ENCODE measurements around the gene PPP6R2.

The PPP6R2 gene

DNA sequence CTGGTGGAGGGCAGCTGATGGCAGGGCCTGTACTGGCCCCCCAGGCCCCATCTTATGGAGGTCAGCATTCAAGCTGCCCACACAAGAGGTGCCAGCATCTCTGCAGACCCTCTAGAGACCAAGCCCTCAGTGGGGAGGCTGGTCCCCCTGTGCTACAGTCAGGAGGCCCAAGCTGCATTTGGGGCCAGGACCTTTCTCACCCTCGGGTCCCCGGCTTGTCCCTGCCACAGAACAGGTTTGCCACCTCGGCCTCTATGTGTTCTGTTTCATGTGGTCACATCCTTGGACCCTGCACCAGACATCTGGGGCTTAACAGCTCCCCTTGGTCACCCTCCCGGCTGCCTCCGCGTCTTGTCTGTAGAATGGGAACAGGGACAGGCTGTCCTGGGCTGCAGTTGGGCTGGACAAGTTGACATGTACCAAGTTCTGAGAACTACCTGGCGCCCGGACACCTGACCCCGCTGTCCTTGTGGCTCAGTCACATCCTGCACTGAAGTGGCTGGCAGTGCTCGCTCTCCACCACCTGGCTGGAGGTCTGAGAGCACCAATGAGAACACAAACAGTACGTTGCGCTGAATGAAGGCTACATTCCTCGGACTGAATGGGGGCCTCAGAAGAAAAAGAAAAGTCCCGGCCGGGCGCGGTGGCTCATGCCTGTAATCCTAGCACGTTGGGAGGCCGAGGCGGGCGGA lies 33.0 kb upstream of the PPP6R2 start:
- DNase-seq (no peak), ATAC-seq (replicated peaks) (no peak)
- Mint-ChIP-seq H3K9me3 (no peaks in the 10 kb centered on the region), H3K4me3 (no peak overlapping the region), H3K36me3 (ENCODE audit: insufficient read depth) (peaks cover 3% of the 10 kb centered on the region), H3K4me1 (ENCODE audit: low read depth in 2 of 2) (peaks cover 13 to 18% of the 10 kb centered on the region in 2 donors), H3K27me3 (peaks cover 9 to 13% of the 10 kb centered on the region in 2 donors), H3K27ac (no peak overlapping the region)

DNA sequence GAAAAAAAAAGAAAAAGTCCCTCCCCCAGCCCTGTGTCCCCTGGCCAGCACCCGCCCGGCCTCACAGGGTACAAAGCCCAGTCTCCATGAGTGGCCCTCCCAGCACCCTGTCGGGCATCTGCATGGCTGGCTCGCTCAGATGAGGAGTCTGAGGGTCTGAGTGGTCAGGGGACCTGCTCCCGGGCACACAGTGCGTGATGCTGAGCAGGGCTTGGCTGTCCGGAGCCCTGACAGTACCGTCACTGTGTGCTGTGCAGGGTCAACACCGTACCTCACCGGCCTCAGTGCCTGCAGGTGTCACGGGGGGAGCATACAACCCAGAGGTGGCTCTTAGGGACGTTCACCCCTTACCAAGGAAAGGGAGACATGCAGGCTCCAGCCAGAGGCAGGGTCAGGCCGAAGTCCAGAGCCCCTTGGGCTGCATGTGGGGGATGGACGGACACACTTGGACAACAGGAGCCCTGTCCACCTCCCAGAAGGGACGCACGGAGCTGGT lies 32.1 kb upstream of the PPP6R2 start:
- ATAC-seq (replicated peaks) (no peak), DNase-seq (no peak)
- H3K27ac Mint-ChIP-seq: no peak overlapping the region
- peaks cover 17 to 20% of the 10 kb centered on the region in 2 donors for H3K4me1 Mint-ChIP-seq (ENCODE audit: low read depth in 2 of 2)
- H3K27me3 Mint-ChIP-seq: peaks cover 3 to 5% of the 10 kb centered on the region in 2 donors
- H3K36me3 Mint-ChIP-seq (ENCODE audit: insufficient read depth): peaks cover 3% of the 10 kb centered on the region
- no peaks in the 10 kb centered on the region for H3K9me3 Mint-ChIP-seq
- no peak overlapping the region for H3K4me3 Mint-ChIP-seq

DNA sequence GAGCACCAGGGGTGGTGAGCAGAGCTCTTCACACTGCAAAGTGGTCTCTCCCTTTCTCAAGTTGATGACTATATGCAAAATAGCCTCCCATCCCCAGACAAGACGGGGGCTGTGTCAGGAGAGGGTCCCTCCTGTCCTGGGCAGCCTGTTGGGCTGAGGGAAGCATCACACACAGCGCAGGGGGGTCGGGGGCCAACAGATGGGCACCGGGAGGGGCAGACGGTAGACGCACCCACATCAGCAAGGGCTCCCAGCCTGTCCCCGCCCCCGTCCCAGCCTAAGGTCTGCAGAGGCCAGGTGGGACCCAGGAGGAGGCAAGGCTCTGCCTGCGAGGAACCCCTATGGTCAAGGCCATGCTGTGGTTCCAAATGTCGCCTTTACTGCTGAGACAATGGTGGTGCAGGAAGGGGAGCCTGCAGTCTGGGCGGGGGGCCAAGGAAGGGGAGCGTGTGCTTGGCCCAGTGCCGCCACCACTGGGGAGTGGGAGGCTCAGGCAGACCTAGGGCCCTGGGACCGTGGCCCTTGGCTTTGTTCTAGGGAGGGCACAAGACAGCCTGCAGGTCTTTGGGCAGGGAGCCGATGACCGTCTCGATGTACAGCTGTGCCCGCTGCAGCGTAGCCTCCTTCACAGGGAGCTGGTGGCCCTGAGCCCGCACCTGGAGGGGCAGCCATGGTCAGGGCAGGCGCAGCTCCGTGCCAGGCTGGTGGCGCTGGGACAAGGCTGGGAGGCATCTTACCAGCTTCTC lies 31.3 kb upstream of the PPP6R2 start:
- H3K4me1 Mint-ChIP-seq (ENCODE audit: low read depth in 2 of 2): peaks cover 17% of the 10 kb centered on the region in 2 donors
- H3K36me3 Mint-ChIP-seq (ENCODE audit: insufficient read depth): peaks cover 3% of the 10 kb centered on the region
- DNase-seq: no peak
- H3K9me3 Mint-ChIP-seq: no peaks in the 10 kb centered on the region
- no peak overlapping the region for H3K27ac Mint-ChIP-seq
- no peak overlapping the region for H3K4me3 Mint-ChIP-seq
- H3K27me3 Mint-ChIP-seq: no peaks in the 10 kb centered on the region
- no peak for ATAC-seq (replicated peaks)

DNA sequence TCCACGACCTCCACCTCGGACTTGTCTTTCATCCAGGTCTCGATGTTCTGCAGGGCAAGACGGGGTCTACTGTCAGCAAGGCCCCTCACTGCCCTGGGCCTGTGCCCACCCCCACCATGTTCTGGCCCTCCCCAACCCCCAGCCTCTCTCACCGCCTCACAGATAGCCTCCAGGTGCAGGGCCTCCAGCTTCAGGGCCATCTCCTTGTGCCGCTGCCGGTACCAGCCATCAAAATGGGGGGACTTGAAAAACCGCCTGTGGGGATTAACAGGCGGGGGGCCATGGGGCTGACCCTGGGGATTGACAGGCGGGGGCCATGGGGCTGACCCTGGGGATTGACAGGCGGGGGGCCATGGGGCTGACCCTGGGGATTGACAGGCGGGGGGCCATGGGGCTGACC lies 30.8 kb upstream of the PPP6R2 start:
- no peak for DNase-seq
- ATAC-seq (replicated peaks): no peak
- Mint-ChIP-seq H3K27me3 (no peaks in the 10 kb centered on the region), H3K36me3 (ENCODE audit: insufficient read depth) (peaks cover 3% of the 10 kb centered on the region), H3K27ac (no peak overlapping the region), H3K9me3 (no peaks in the 10 kb centered on the region), H3K4me1 (ENCODE audit: low read depth in 2 of 2) (peaks cover 17% of the 10 kb centered on the region in 2 donors), H3K4me3 (no peak overlapping the region)

DNA sequence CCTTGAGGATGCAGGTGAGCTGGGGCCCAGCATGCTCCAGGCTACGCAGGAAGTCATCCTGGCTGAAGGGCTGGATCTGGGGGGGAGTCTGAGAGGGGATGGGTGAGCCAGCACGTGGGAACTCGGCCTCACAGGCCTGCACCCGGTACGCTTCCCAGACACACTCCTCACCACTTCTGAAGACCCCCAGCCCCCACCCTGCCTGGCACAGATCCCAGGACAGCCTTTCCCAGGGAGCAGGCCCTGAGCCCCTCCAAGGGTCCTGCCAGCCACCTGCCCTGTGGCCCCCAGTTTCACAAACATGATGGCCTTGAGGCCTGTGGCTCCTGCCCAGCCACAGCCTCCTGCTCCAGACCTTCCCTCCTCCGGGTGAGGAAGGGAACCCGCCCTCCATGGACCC lies 30.1 kb upstream of the PPP6R2 start:
- DNase-seq (no peak), ATAC-seq (replicated peaks) (no peak)
- Mint-ChIP-seq H3K27me3 (no peaks in the 10 kb centered on the region), H3K4me3 (no peak overlapping the region), H3K4me1 (ENCODE audit: low read depth in 2 of 2) (peaks cover 17% of the 10 kb centered on the region in 2 donors), H3K36me3 (ENCODE audit: insufficient read depth) (peaks cover 3% of the 10 kb centered on the region), H3K27ac (no peak overlapping the region), H3K9me3 (no peaks in the 10 kb centered on the region)

DNA sequence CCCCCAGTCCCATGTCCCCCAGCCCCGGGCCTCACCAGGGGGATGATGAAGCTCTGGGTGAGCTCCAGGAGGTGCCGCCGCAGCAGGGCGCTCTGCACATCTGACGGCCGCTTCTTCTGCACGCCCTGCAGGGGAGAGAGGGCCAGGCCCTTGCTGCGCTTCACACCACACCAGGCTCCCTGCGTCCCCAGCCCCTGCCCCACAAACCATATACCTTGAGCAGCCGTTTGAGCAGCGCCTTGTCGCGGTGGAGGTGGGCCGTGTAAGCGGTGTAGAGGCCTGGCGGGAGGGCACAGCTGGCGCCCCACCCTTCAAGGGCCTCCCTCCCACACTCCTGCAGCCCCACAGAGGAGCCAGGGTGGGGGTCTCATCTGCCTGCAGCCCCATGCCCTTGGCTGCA lies 29.5 kb upstream of the PPP6R2 start:
- Mint-ChIP-seq H3K36me3 (ENCODE audit: insufficient read depth) (peaks cover 3% of the 10 kb centered on the region), H3K27me3 (no peaks in the 10 kb centered on the region), H3K27ac (peak overlapping the region; percentile 62 to 91), H3K4me3 (peak overlapping the region; percentile 73 to 85), H3K9me3 (no peaks in the 10 kb centered on the region), H3K4me1 (ENCODE audit: low read depth in 2 of 2) (peaks cover 17% of the 10 kb centered on the region in 2 donors)
- DNase-seq (no peak), ATAC-seq (replicated peaks) (no peak)

DNA sequence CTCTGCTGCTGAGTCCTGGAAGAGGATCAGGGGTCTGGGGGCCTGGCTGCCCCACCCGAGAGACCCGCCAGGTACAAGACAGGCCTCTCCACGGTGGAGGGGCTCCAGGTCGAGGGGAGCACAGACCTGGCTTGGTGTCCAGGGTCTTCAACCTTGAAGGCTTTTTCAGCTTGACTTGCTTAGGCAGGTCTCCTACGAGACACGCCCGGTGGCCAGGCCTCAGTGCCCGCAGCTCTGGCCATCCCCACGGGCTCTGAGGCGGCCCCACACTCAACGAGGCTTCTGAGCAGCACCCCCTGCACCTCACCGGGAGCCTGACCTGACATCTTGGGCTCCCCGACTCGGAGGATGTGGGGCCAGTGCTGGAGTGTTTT lies 29.1 kb upstream of the PPP6R2 start:
- Mint-ChIP-seq H3K36me3 (ENCODE audit: insufficient read depth) (no peaks in the 10 kb centered on the region), H3K27ac (peak overlapping the region; percentile 62 to 91), H3K27me3 (no peaks in the 10 kb centered on the region), H3K4me3 (peak overlapping the region; percentile 73 to 85), H3K9me3 (no peaks in the 10 kb centered on the region), H3K4me1 (ENCODE audit: low read depth in 2 of 2) (peaks cover 17% of the 10 kb centered on the region in 2 donors)
- ATAC-seq (replicated peaks) (no peak), DNase-seq (no peak)

DNA sequence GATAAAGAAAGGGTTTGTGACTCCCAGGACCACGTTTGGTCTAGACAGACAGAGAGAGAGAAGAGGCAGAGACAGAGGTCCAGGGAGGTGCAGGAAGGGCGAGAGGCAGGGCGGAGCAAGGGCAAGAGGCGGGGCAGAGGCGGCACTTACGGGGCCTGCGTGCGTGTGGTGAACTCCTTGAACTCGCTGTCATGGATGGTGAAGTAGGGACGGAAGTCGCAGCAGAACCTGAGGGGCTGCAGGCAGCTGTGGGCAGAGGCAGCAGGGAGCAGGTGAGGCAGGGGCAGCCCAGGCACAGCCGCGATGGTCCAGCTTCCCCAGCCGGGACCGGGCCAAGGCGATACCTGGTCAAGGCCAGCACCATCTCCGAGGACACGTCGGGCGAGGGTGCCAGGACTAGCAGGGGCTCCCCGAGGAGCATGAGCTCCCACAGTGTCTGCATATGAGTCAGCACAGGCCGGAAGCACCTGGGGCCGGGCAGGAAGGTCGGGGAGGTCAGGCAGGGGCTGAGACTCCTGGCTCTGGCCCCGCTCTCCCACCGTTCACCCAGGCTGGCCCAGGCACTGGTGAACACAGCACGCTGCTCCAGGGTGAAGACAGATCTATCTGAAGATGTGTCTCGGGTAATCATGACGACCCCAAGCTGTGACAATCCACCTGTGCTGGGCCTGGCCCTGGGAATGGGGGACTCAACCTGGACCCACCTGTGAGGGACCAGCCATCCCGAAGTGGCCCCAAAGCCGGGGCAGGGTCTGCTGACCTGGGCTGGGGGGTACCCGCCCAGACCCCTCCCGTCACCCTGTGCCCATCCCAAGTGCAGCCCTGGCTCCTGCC lies 28.5 kb upstream of the PPP6R2 start:
- H3K27ac Mint-ChIP-seq: peak overlapping the region; percentile 62 to 91
- no peaks in the 10 kb centered on the region for H3K9me3 Mint-ChIP-seq
- H3K27me3 Mint-ChIP-seq: no peaks in the 10 kb centered on the region
- peak overlapping the region; percentile 73 to 85 for H3K4me3 Mint-ChIP-seq
- H3K36me3 Mint-ChIP-seq (ENCODE audit: insufficient read depth): no peaks in the 10 kb centered on the region
- ATAC-seq (replicated peaks) (peak; percentile 93), DNase-seq (peak; percentile 59 to 63 (median 63))
- H3K4me1 Mint-ChIP-seq (ENCODE audit: low read depth in 2 of 2): peaks cover 17% of the 10 kb centered on the region in 2 donors

DNA sequence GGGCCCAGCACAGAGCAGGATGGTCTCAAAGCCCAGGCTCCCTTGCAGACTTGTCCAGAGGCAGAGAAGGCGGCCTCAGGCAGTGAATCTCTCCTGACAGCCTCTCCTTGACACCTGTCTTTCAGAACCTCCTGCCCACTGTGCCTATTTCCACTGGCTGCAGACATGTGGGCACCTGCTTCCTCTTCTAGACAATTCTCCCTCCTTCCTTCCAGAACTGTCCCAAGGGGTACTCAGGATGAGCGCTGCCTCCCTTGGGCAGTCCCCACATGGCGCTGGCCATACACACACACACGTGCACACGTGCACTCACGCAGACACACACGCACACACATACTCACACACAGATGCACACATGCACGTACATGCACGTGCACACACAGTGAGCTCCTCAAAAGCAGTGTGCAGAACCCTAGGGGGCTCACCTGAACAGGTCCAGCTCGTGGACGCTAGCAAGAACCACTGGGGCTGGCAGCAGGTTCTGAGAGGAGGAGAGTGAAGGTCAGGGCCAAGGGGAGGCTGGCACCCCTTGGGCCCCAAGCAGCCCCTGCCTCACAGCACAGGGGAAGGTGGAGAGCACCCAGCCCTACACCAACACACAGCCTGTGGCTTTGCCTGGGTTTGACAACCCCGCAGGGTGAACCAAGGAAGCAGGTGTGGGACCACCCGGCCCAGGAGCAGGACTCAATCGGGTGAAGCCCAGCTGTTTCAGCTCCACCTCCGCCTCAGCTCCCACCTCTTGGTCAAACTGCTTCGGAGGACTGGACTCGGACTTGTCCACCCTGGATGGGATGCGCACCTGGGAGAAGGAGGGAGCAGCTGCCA lies 27.6 kb upstream of the PPP6R2 start:
- peak overlapping the region; percentile 26 to 73 for H3K4me3 Mint-ChIP-seq

DNA sequence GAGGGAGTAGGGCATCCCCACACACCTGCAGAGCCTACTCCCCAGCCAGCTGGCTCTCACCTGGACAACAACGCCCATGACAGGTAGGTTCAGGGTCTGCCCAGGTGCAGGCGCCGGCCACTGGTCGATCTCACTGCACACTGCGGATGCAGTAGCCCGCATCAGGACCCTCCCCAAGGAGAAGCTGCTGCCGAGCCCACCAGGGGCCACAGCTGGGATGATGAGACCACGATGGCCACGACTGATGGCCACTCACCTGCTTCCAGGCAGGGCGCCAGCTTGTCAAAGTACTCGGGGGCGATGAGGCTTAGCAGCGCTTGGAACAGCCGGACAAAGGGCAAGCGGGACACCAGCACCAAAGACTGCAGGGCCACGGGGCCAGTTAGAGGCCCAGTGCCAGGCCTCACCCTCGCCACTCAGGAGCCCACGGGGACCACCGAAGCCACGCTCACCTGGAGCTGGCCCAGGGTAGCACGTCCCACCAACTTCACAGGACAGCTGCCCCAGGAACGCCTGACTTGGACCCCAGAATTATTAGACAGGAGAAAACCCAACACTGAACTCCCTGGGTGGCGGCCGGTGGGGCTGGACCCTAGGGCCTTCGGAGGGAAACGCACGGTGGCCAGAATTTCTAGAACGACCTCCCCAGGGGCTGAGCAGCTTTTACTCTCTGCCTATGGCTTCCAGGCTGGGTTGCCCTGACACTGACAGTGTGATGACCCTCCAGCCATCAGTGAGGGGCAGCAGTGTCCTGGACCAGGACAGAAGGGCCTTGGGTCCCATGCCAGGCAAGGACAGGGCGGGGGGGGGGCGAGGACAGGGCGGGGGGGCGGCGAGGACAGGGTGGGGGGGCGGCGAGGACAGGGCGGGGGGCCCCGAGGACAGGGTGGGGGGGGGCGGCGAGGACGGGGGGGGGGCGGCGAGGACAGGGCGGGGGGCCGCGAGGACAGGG lies 26.7 kb upstream of the PPP6R2 start:
- H3K27ac Mint-ChIP-seq: no peak overlapping the region
- DNase-seq (no peak), ATAC-seq (replicated peaks) (no peak)
- no peaks in the 10 kb centered on the region for H3K27me3 Mint-ChIP-seq
- H3K36me3 Mint-ChIP-seq (ENCODE audit: insufficient read depth): no peaks in the 10 kb centered on the region
- no peak overlapping the region for H3K4me3 Mint-ChIP-seq
- H3K4me1 Mint-ChIP-seq (ENCODE audit: low read depth in 2 of 2): peaks cover 17% of the 10 kb centered on the region in 2 donors
- no peaks in the 10 kb centered on the region for H3K9me3 Mint-ChIP-seq

More for the DNA sequence above, 27.6 kb upstream of the PPP6R2 start:
- Mint-ChIP-seq H3K36me3 (ENCODE audit: insufficient read depth) (no peaks in the 10 kb centered on the region), H3K4me1 (ENCODE audit: low read depth in 2 of 2) (peaks cover 17% of the 10 kb centered on the region in 2 donors), H3K27ac (peak overlapping the region in 1 of 2 donors; percentile 62), H3K27me3 (no peaks in the 10 kb centered on the region), H3K9me3 (no peaks in the 10 kb centered on the region)
- ATAC-seq (replicated peaks): no peak
- DNase-seq: no peak

DNA sequence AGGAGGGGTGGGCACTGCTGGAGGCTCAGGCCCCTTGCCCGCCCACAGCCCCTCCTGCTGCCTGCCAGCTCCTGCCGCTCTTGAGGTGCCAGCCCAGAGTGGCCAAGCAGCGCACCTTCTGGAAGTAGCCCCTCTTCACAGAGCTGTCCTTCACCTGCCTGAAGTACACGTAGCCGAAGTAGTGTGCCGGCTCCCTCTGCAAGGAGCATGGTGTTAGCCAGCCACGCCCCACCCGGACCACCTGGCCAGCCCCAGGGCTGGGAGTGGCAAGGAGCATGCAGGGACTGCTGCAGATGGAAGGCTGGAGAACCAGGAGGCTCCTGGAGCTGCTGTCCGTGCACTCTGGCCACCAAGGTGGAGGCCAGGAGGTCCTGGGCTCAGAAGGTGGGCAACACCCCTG lies 25.9 kb upstream of the PPP6R2 start:
- Mint-ChIP-seq H3K4me3 (no peak overlapping the region), H3K4me1 (ENCODE audit: low read depth in 2 of 2) (peaks cover 17% of the 10 kb centered on the region in 2 donors), H3K36me3 (ENCODE audit: insufficient read depth) (no peaks in the 10 kb centered on the region), H3K27ac (no peak overlapping the region), H3K27me3 (no peaks in the 10 kb centered on the region), H3K9me3 (no peaks in the 10 kb centered on the region)
- DNase-seq (no peak), ATAC-seq (replicated peaks) (no peak)

DNA sequence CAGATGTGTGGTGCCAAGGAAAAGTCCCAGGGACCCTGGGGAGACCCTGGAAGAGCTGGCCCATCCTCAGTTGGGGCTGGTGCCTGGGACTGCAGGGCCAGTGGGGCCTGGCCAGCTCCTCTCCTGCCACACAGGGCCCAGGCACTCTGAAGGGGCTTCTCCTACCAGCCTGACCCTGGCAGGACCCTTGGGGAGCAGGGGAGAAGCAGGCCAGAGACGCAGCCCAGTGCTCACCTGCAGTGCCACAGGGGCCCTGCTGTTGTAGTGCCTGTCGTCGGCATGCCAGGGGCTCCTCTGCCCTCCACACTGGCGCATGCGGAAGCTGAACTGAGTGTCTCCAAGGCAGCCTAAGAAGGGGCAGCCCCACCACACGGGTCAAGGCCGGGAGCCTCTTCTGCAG lies 25.5 kb upstream of the PPP6R2 start:
- no peak overlapping the region for H3K4me3 Mint-ChIP-seq
- no peaks in the 10 kb centered on the region for H3K36me3 Mint-ChIP-seq (ENCODE audit: insufficient read depth)
- H3K27me3 Mint-ChIP-seq: no peaks in the 10 kb centered on the region
- H3K9me3 Mint-ChIP-seq: no peaks in the 10 kb centered on the region
- H3K27ac Mint-ChIP-seq: no peak overlapping the region
- ATAC-seq (replicated peaks) (no peak), DNase-seq (no peak)
- H3K4me1 Mint-ChIP-seq (ENCODE audit: low read depth in 2 of 2): peaks cover 17% of the 10 kb centered on the region in 2 donors

All from effector memory CD8-positive, alpha-beta T cell (primary cell).